ENCODE data around the gene MUC5B.

Gene MUC5B

DNA sequence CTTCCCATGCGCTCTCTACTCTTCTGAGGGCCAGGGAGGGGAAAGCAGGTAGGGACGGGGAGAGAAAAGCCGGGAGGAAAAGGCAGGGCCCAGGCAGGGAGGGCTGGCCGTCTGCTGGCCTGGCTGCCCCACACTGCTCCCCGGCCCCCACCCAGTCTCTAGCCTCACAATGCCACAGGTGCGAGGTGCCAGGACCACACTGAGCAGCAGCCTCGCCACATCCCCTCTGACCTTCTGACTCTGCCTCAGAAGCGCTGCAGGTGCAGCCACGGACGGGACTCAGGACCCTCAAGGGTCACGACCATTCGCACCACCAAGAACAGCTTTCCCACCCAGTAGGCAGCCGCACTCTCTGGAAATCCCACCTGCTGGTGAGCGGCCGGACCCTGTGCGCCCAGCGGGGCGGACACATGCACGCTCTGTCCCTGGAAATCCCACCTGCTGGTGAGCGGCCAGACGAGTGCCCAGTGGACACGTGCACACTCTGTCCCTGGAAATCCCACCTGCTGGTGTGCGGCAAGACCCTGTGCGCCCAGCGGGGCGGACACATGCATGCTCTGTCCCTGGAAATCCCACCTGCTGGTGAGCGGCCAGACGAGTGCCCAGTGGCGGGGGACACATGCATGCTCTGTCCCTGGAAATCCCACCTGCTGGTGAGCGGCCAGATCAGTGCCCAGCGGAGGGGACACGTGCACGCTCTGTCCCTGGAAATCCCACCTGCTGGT lies 66.5 kb downstream of the MUC5B start:
- no peaks in the 10 kb centered on the region for H3K27me3 ChIP-seq
- H3K4me3 ChIP-seq = no peak overlapping the region
- H3K9me3 ChIP-seq = peaks cover 7% of the 10 kb centered on the region; the same call in 1 of the 2 replicates
- TF ChIP-seq Cebpa-rat (IDR thresholded peaks at IDR 0.05) = no peak
- no peak overlapping the region for H3K9ac ChIP-seq
- no peak overlapping the region for H3K4me2 ChIP-seq
- no peaks in the 10 kb centered on the region for H3K4me1 ChIP-seq
- H3K36me3 ChIP-seq = peaks cover 88% of the 10 kb centered on the region
- no peak overlapping the region for H3K27ac ChIP-seq
- H4K20me1 ChIP-seq = peaks cover 68% of the 10 kb centered on the region

GRCh38 chr11:1290052-1291040 lies 67.5 kb downstream of the MUC5B start:
- Histone ChIP-seq H3K36me3 (peaks cover 85% of the 10 kb centered on the region), H4K20me1 (peaks cover 69% of the 10 kb centered on the region)
- no peak for TF ChIP-seq Cebpa-rat (IDR thresholded peaks at IDR 0.05)

DNA sequence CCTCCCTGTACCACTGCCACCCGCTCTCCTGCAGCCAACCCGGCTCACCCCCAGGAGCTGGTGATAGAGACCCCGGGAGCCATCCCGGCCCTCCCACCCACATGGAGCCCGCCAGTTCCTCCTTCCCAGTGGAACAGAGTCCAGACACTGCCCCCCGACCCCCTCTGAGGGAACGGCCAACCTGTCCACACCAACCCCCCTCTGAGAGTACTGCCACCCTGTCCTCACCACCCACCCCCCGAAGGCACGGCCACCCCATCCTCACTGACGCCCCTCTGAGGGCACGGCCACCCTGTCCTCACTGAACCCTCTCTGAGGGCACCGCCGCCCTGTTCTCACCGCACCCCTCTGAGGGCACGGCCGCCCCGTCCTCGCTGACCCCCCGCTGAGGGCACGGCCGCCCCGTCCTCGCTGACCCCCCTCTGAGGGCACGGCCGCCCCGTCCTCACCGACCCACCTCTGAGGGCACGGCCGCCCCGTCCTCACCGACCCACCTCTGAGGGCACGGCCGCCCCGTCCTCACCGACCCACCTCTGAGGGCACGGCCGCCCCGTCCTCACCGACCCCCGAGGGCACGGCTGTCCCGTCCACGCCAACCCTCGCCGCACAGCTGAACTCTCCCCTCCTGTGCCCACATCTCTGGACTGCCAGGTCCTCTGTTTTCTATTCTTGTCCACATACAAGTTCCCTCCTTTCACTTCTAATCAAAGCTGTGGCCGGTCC lies 68.6 kb downstream of the MUC5B start:
- no peak overlapping the region for H3K9ac ChIP-seq
- no peak for TF ChIP-seq Cebpa-rat (IDR thresholded peaks at IDR 0.05)
- no peak overlapping the region for H3K27ac ChIP-seq
- H3K4me1 ChIP-seq = no peaks in the 10 kb centered on the region
- H3K9me3 ChIP-seq = peaks cover 7% of the 10 kb centered on the region; the same call in 1 of the 2 replicates
- no peak overlapping the region for H3K4me3 ChIP-seq
- no peak overlapping the region for H3K4me2 ChIP-seq
- no peaks in the 10 kb centered on the region for H3K27me3 ChIP-seq
- peaks cover 72% of the 10 kb centered on the region for H4K20me1 ChIP-seq
- H3K36me3 ChIP-seq = peaks cover 85% of the 10 kb centered on the region

More at GRCh38 chr11:1290052-1291040, 67.5 kb downstream of the MUC5B start:
- no peak overlapping the region for H3K4me2 ChIP-seq
- H3K9me3 ChIP-seq = peaks cover 7% of the 10 kb centered on the region; the same call in 1 of the 2 replicates
- H3K27me3 ChIP-seq = no peaks in the 10 kb centered on the region
- no peaks in the 10 kb centered on the region for H3K4me1 ChIP-seq
- no peak overlapping the region for H3K27ac ChIP-seq
- H3K9ac ChIP-seq = no peak overlapping the region
- H3K4me3 ChIP-seq = no peak overlapping the region

DNA sequence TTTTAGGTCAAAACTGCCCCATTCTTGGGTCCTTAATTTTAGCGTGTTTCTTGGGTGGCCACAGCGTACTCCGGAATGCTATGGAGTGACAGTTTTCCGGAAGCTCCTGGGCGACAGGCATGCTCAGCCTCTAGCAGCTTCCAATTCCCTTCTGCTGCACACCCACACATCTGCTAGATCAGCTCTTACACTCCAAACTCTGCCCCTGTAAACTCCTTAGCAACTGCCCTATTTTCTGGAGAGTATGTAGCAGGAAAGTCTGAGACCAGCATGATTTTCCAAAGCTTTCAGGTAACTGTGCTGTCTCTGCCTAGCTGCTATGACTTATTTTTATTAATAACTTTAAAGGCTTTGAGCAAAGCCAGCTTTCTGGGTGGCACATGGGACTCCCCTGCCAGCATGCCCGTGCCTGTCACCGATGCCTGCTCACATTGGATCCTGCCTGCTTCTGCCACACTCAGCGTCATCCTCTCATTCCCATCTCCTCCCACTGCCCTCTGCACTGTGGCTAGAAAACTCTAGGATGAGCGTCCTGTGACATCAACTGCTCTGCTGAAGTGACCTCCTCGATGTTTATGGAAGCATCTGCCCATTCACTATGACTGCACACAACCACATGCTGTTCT lies 69.3 kb downstream of the MUC5B start:
- Histone ChIP-seq H3K4me1 (no peaks in the 10 kb centered on the region), H3K27me3 (no peaks in the 10 kb centered on the region), H3K9ac (no peak overlapping the region), H3K9me3 (peaks cover 7% of the 10 kb centered on the region; the same call in 1 of the 2 replicates), H3K4me3 (no peak overlapping the region), H4K20me1 (peaks cover 79% of the 10 kb centered on the region), H3K4me2 (no peak overlapping the region), H3K36me3 (peaks cover 81% of the 10 kb centered on the region), H3K27ac (no peak overlapping the region)
- TF ChIP-seq Cebpa-rat (IDR thresholded peaks at IDR 0.05) = no peak

DNA sequence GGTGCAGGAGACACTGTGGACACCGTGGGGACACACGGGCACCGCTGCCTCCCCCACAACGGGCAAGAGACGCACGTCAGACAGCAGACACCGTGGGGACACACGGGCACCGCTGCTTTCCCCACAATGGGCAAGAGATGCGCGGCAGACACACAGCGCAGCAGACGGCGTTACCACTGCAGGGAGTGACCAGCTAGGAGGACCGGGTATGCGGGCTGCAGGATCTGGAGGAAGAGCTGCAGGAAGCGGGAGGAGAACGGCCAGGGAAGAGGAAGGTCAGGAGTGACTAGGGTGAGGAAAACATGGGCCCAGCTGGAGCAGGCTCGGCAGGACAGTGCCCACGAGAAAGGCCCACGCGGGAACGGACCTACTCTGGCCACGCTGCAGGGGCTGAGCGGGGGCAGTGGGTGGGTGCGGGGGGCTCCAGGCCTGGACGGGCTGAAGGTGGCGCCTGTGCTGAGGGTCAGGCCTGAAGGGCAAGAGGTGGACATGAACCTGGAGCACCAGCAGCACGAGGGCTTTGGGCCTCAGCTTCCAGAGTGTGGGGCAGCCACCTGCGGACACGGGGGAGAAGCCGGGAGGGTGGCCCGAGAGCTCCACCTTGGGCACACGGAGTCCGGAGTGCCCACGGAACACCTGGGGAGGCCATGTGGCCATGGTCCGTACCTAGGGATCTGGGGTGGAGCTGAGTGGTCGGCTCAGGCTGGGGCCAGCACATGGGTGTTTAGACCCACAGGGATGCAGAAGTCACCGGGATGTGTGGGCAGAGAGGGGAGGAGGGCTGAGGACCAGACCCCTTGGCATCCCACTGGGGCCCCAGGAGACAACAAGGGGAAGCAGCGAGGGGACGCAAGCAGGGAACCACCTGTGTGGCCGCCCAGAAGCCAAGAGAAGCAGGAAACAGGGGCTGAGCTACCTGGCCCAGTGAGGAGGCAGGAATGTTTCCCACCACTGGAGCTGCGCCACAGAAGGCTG lies 70.1 kb downstream of the MUC5B start:
- H3K9me3 ChIP-seq = peaks cover 6% of the 10 kb centered on the region; the same call in 1 of the 2 replicates
- no peak for TF ChIP-seq Cebpa-rat (IDR thresholded peaks at IDR 0.05)
- no peak overlapping the region for H3K4me2 ChIP-seq
- H3K4me3 ChIP-seq = no peak overlapping the region
- peaks cover 6% of the 10 kb centered on the region for H3K4me1 ChIP-seq
- no peak overlapping the region for H3K27ac ChIP-seq
- H3K27me3 ChIP-seq = no peaks in the 10 kb centered on the region
- H3K9ac ChIP-seq = no peak overlapping the region
- H3K36me3 ChIP-seq = peaks cover 88% of the 10 kb centered on the region
- H4K20me1 ChIP-seq = peaks cover 87% of the 10 kb centered on the region

DNA sequence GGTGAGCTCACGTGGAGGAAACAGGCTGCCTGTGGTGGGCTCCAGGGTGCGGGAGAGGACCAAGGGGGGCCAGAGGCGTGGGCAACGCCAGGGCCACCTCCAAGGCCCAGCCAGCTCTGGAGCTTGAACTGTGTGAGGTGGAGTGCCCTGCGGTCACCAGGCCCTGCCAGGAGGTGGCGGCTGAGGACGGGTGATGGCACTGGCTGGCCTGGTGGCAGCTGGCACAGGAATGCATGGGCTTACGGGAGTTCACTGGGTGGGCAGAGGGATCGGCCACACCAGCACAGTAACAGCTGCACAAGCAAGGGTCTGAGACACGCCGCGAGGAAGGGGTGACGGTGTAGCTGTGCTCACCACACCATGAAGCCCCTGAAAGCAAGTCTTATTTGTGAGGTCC lies 70.8 kb downstream of the MUC5B start:
- Histone ChIP-seq H3K4me1 (peaks cover 13% of the 10 kb centered on the region), H3K27ac (no peak overlapping the region), H3K9me3 (no peaks in the 10 kb centered on the region; the same call in 1 of the 2 replicates), H3K9ac (no peak overlapping the region), H3K27me3 (no peaks in the 10 kb centered on the region), H3K4me2 (no peak overlapping the region), H3K36me3 (peaks cover 85% of the 10 kb centered on the region), H3K4me3 (no peak overlapping the region), H4K20me1 (peaks cover 92% of the 10 kb centered on the region)
- TF ChIP-seq Cebpa-rat (IDR thresholded peaks at IDR 0.05) = no peak

DNA sequence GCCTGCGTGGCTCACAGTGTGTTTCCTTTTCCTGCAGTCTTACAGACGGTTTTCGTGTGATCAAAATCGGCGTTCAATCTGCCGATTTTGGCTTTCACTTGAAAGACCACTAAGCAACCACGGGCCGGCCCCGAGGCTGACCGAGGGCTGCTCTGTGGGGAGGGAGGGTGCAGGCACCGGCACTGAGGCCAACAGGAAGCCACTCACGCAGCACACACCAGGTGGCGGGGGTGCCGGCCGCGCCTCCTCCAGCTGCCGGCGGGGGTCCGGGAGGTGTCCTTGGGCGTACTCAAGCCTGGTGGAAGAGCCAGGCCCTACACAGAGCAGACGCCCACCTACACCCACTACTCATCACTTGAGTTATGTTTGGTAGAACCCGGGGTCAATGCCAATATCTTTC lies 72.2 kb downstream of the MUC5B start:
- no peaks in the 10 kb centered on the region for H3K9me3 ChIP-seq

DNA sequence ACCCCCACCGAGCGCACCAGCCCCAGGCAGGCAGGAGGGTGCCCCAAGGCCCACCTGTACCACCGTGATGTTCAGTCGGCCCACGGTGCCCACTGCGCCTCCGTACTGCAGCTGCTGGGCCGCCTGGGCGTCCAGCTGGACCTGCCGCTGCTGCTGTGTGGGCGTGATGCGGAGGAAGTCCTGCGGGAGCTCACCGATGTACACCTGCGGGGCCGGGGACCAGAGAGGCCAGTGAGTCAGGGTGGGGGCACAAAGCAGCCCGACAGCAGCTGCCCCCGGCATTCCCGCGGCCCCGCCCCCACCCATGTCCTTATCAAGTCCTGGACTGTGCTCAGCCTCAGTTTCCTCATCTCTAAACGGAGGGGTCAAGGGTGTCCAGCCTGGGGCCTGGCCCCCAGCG lies 72.7 kb downstream of the MUC5B start:
- TF ChIP-seq Cebpa-rat (IDR thresholded peaks at IDR 0.05) = no peak
- peaks cover 93% of the 10 kb centered on the region for H4K20me1 ChIP-seq
- H3K4me1 ChIP-seq = peaks cover 26% of the 10 kb centered on the region
- H3K4me3 ChIP-seq = no peak overlapping the region
- H3K36me3 ChIP-seq = peaks cover 71% of the 10 kb centered on the region
- H3K27ac ChIP-seq = no peak overlapping the region
- no peaks in the 10 kb centered on the region for H3K9me3 ChIP-seq
- no peaks in the 10 kb centered on the region for H3K27me3 ChIP-seq
- no peak overlapping the region for H3K9ac ChIP-seq
- no peak overlapping the region for H3K4me2 ChIP-seq

More for the DNA sequence above, 72.2 kb downstream of the MUC5B start:
- no peak for TF ChIP-seq Cebpa-rat (IDR thresholded peaks at IDR 0.05)
- Histone ChIP-seq H4K20me1 (peaks cover 93% of the 10 kb centered on the region), H3K27me3 (no peaks in the 10 kb centered on the region), H3K36me3 (peaks cover 71% of the 10 kb centered on the region), H3K27ac (no peak overlapping the region), H3K4me3 (no peak overlapping the region), H3K4me2 (no peak overlapping the region), H3K4me1 (peaks cover 26% of the 10 kb centered on the region), H3K9ac (no peak overlapping the region)
